ENCODE data around the gene COL12A1. TPM values are rescaled to one million over a fixed set of nuclear protein-coding genes. Genes with fewer than 3 reads are reported as not detected.

Gene COL12A1
- polyA plus RNA-seq, 1 donor from 2014 or later = 0.63 TPM

DNA sequence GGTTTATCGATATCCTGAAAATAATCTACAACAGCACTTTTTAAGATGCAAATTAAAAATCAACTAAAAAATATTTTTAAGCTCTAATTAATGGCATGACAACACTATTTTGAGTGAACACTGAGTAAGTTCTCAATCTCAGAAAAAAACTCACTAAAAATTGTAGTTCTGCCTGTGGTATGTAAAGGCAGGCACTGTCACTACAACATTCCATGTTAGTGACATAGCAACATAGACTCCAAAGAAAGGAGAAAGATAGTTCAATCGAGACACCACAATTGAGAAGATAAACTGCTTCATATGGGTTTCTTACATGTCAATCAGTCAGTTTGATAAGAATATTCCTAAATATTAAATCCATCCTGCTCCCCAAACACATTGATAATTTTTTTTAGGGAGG lies 38.0 kb downstream of the COL12A1 start:
- Histone ChIP-seq H3K9me2 (ENCODE audit: insufficient read depth, low read length) (no peaks in the 10 kb centered on the region), H3K27me3 (ENCODE audit: insufficient read depth, low read depth, low read length) (no peaks in the 10 kb centered on the region), H3F3A (ENCODE audit: insufficient read depth, low read length, poor library complexity, severe bottlenecking) (no peaks in the 10 kb centered on the region), H3K9me3 (ENCODE audit: low read length) (no peaks in the 10 kb centered on the region), H3K79me2 (replicated peaks; ENCODE audit: insufficient read depth, low read length) (no peaks in the 10 kb centered on the region), H3K27ac (ENCODE audit: low read length) (no peak overlapping the region), H4K20me1 (ENCODE audit: insufficient read depth) (no peaks in the 10 kb centered on the region), H3K9ac (ENCODE audit: low read length) (no peak overlapping the region), H3K4me2 (ENCODE audit: low read length) (no peak overlapping the region), H3K4me3 (ENCODE audit: low read length) (no peak overlapping the region), H3K36me3 (ENCODE audit: insufficient read depth, low read length) (no peaks in the 10 kb centered on the region), H2AFZ (ENCODE audit: low read depth, low read length) (no peak overlapping the region)
- TF ChIP-seq MXI1 (conservative IDR thresholded peaks at IDR 0.05; ENCODE audit: poor library complexity, severe bottlenecking) = no peak
- TF ChIP-seq, protein P1, sequence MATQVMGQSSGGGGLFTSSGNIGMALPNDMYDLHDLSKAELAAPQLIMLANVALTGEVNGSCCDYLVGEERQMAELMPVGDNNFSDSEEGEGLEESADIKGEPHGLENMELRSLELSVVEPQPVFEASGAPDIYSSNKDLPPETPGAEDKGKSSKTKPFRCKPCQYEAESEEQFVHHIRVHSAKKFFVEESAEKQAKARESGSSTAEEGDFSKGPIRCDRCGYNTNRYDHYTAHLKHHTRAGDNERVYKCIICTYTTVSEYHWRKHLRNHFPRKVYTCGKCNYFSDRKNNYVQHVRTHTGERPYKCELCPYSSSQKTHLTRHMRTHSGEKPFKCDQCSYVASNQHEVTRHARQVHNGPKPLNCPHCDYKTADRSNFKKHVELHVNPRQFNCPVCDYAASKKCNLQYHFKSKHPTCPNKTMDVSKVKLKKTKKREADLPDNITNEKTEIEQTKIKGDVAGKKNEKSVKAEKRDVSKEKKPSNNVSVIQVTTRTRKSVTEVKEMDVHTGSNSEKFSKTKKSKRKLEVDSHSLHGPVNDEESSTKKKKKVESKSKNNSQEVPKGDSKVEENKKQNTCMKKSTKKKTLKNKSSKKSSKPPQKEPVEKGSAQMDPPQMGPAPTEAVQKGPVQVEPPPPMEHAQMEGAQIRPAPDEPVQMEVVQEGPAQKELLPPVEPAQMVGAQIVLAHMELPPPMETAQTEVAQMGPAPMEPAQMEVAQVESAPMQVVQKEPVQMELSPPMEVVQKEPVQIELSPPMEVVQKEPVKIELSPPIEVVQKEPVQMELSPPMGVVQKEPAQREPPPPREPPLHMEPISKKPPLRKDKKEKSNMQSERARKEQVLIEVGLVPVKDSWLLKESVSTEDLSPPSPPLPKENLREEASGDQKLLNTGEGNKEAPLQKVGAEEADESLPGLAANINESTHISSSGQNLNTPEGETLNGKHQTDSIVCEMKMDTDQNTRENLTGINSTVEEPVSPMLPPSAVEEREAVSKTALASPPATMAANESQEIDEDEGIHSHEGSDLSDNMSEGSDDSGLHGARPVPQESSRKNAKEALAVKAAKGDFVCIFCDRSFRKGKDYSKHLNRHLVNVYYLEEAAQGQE (IDR thresholded peaks at IDR 0.05; ENCODE audit: borderline replicate concordance) = no peak

DNA sequence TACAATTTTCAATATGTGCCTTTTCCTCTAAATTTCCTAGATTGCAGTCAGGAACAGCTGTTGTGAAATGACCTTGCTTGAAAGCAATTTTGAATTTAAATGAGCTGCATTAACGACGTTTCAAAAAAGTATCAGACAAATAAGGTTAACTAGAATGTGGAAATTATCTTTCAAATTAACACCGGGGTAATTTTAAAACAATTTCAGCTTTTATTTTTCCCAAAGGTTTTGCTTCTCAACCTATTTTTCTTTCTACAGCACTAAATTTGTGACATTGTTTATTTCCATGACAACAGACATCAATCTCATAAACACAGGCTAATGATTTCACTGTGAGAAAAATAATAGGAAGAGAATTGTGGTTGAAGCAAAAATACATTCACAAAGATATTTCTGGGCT lies 38.5 kb downstream of the COL12A1 start:
- H3K27me3 ChIP-seq (ENCODE audit: insufficient read depth, low read depth, low read length) = no peaks in the 10 kb centered on the region
- H2AFZ ChIP-seq (ENCODE audit: low read depth, low read length) = no peak overlapping the region
- no peaks in the 10 kb centered on the region for H3K9me2 ChIP-seq (ENCODE audit: insufficient read depth, low read length)
- H3F3A ChIP-seq (ENCODE audit: insufficient read depth, low read length, poor library complexity, severe bottlenecking) = no peaks in the 10 kb centered on the region
- no peaks in the 10 kb centered on the region for H3K36me3 ChIP-seq (ENCODE audit: insufficient read depth, low read length)
- no peak overlapping the region for H3K9ac ChIP-seq (ENCODE audit: low read length)
- TF ChIP-seq, protein P2, sequence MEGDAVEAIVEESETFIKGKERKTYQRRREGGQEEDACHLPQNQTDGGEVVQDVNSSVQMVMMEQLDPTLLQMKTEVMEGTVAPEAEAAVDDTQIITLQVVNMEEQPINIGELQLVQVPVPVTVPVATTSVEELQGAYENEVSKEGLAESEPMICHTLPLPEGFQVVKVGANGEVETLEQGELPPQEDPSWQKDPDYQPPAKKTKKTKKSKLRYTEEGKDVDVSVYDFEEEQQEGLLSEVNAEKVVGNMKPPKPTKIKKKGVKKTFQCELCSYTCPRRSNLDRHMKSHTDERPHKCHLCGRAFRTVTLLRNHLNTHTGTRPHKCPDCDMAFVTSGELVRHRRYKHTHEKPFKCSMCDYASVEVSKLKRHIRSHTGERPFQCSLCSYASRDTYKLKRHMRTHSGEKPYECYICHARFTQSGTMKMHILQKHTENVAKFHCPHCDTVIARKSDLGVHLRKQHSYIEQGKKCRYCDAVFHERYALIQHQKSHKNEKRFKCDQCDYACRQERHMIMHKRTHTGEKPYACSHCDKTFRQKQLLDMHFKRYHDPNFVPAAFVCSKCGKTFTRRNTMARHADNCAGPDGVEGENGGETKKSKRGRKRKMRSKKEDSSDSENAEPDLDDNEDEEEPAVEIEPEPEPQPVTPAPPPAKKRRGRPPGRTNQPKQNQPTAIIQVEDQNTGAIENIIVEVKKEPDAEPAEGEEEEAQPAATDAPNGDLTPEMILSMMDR (IDR thresholded peaks at IDR 0.05; ENCODE audit: poor library complexity, severe bottlenecking) = no peak
- TF ChIP-seq, protein P1 (IDR thresholded peaks at IDR 0.05; ENCODE audit: borderline replicate concordance) = no peak
- TF ChIP-seq SMC3 (conservative IDR thresholded peaks at IDR 0.05; ENCODE audit: poor library complexity) (no peak), EZH2 (IDR thresholded peaks at IDR 0.05; ENCODE audit: borderline replicate concordance, insufficient read depth, low read length, poor library complexity, severe bottlenecking) (no peak), RAD21 (conservative IDR thresholded peaks at IDR 0.05) (no peak), MXI1 (conservative IDR thresholded peaks at IDR 0.05; ENCODE audit: poor library complexity, severe bottlenecking) (no peak), EP300 (conservative IDR thresholded peaks at IDR 0.05; ENCODE audit: poor library complexity, severe bottlenecking) (no peak), POLR2AphosphoS5 (IDR thresholded peaks at IDR 0.05) (no peak), TAF1 (IDR thresholded peaks at IDR 0.05; ENCODE audit: low read depth) (no peak)
- H3K9me3 ChIP-seq (ENCODE audit: low read length) = no peaks in the 10 kb centered on the region
- H3K79me2 ChIP-seq (replicated peaks; ENCODE audit: insufficient read depth, low read length) = no peaks in the 10 kb centered on the region
- H3K27ac ChIP-seq (ENCODE audit: low read length) = no peak overlapping the region
- H3K4me2 ChIP-seq (ENCODE audit: low read length) = no peak overlapping the region
- no peaks in the 10 kb centered on the region for H4K20me1 ChIP-seq (ENCODE audit: insufficient read depth)
- H3K4me3 ChIP-seq (ENCODE audit: low read length) = no peak overlapping the region
